ENCODE results near the gene PWWP2A. TPM values are rescaled to one million over a fixed set of nuclear protein-coding genes. Genes with fewer than 3 reads are reported as not detected.

Gene PWWP2A
- total and polyA plus RNA-seq, 10 of the 15 experiments (the other 5 are each of a cell fraction or from before 2014, with no cell fraction given): 5.7 to 26.1 (median 17.7) TPM

DNA sequence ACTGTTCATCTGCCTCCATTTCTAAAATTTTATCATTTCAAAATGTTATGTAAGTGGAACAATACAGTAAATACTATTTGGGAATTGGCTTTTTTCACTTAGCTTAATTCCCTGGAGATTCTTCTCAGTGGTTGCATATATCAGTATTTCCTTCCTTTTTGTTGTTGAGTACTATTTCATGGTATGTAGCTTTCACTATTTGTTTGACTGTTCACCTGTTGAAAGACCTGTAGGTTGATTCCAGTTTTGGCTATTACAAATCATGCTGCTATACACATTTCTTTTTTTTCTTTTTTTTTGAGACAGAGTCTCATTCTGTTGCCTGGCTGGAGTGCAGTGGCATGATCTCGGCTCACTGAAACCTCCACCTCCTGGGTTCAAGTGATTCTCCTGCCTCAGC, 33.0 kb upstream of the PWWP2A start:
- ChIA-PET POLR2A (no interaction called here), RAD21 (ENCODE audit: unreplicated experiment) (no interaction called here), SMC1A (ENCODE audit: uncharacterized antibody, unreplicated experiment) (interaction anchor here (0.6 to 1.0 kb wide), 2 partner anchors 71 to 130 kb away, joined by 3 to 4 read pairs; no protein-coding TSS in a partner anchor), CTCF (interaction anchor here (0.5 kb wide), 1 partner anchor 689 kb away, joined by 3 read pairs; no protein-coding TSS in a partner anchor)
- intact Hi-C loops (cut with micrococcal nuclease; ENCODE audit: unreplicated experiment): no loop called here
- no peak overlapping the region for H2AFZ ChIP-seq (ENCODE audit: control insufficient read depth, low read depth, low read length)
- no peak overlapping the region for H3K27ac ChIP-seq (ENCODE audit: control insufficient read depth, insufficient read depth)
- no peaks in the 10 kb centered on the region; the same call in 2 of the 3 replicates for H3K9me3 ChIP-seq (replicated peaks; ENCODE audit: control insufficient read depth, insufficient read depth, low read length)
- no peak overlapping the region for H3K4me3 ChIP-seq
- in situ Hi-C loops (cut with MboI): no loop called here
- H3K79me2 ChIP-seq (ENCODE audit: control insufficient read depth, insufficient read depth, low read length): no peaks in the 10 kb centered on the region
- H3K27me3 ChIP-seq (replicated peaks in 1 of 2; ENCODE audit: control insufficient read depth in 2 of 2, insufficient read depth in 2 of 2, low read length in 1 of 2): no peaks in the 10 kb centered on the region
- H4K20me1 ChIP-seq (ENCODE audit: control insufficient read depth, insufficient read depth): no peaks in the 10 kb centered on the region
- no CpG with 5 or more reads among the region's 1 CpG for WGBS (ENCODE audit: insufficient coverage, insufficient replicate concordance, low lambda C conversion rate, missing lambda C conversion rate)
- no TSS peak for BruUV-seq (replicated peaks)
- ATAC-seq (peak; percentile 78), FAIRE-seq (no peak), DNase-seq (ENCODE audit: low read depth, low spot score) (no peak)
- H3K4me1 ChIP-seq (ENCODE audit: control insufficient read depth, insufficient read depth, low read length): peaks cover 24% of the 10 kb centered on the region
- H3K36me3 ChIP-seq (ENCODE audit: control insufficient read depth in 2 of 2, insufficient read depth in 2 of 2, low read length in 1 of 2): no peaks in the 10 kb centered on the region
- peak overlapping the region; percentile 12; the same call in 1 of the 2 replicates for H3K4me2 ChIP-seq (ENCODE audit: control insufficient read depth, insufficient read depth)
- H3K9ac ChIP-seq (ENCODE audit: control insufficient read depth, insufficient read depth, low read length): no peak overlapping the region
- no peak for TF ChIP-seq JUND (IDR thresholded peaks at IDR 0.05; ENCODE audit: low read depth, low read length)
- TF ChIP-seq ATF2 (IDR thresholded peaks at IDR 0.05; ENCODE audit: low read length): 0 out of 2 replicates have a peak, but pooled peaks have one; percentile 35
- no peak for TF ChIP-seq BACH1 (IDR thresholded peaks at IDR 0.05; ENCODE audit: borderline replicate concordance)
- TF ChIP-seq CUX1 (IDR thresholded peaks at IDR 0.05; ENCODE audit: insufficient replicate concordance, low read depth, low read length): no peak
- TF ChIP-seq POLR2AphosphoS5 (IDR thresholded peaks at IDR 0.05; ENCODE audit: low read length): no peak
- no peak for TF ChIP-seq KAT2A (conservative IDR thresholded peaks at IDR 0.05; ENCODE audit: control insufficient read depth, low read depth, low read length)
- TF ChIP-seq, protein P1, sequence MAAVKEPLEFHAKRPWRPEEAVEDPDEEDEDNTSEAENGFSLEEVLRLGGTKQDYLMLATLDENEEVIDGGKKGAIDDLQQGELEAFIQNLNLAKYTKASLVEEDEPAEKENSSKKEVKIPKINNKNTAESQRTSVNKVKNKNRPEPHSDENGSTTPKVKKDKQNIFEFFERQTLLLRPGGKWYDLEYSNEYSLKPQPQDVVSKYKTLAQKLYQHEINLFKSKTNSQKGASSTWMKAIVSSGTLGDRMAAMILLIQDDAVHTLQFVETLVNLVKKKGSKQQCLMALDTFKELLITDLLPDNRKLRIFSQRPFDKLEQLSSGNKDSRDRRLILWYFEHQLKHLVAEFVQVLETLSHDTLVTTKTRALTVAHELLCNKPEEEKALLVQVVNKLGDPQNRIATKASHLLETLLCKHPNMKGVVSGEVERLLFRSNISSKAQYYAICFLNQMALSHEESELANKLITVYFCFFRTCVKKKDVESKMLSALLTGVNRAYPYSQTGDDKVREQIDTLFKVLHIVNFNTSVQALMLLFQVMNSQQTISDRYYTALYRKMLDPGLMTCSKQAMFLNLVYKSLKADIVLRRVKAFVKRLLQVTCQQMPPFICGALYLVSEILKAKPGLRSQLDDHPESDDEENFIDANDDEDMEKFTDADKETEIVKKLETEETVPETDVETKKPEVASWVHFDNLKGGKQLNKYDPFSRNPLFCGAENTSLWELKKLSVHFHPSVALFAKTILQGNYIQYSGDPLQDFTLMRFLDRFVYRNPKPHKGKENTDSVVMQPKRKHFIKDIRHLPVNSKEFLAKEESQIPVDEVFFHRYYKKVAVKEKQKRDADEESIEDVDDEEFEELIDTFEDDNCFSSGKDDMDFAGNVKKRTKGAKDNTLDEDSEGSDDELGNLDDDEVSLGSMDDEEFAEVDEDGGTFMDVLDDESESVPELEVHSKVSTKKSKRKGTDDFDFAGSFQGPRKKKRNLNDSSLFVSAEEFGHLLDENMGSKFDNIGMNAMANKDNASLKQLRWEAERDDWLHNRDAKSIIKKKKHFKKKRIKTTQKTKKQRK (IDR thresholded peaks at IDR 0.05; ENCODE audit: low read depth, low read length): no peak
- TF ChIP-seq RUNX3 (IDR thresholded peaks at IDR 0.05; ENCODE audit: low read length): peak; percentile 68
- TF ChIP-seq JUNB (IDR thresholded peaks at IDR 0.05): peak; percentile 85
- peak; percentile 57 for TF ChIP-seq NFIC (IDR thresholded peaks at IDR 0.05; ENCODE audit: low read depth, low read length)
- peak; percentile 35 to 43; a peak in 1 of 4 replicates for TF ChIP-seq IKZF2 (IDR thresholded peaks at IDR 0.05)
- TF ChIP-seq ETV6 (conservative IDR thresholded peaks at IDR 0.05 in 1 of 2, IDR thresholded peaks at IDR 0.05 in 1 of 2; ENCODE audit: borderline replicate concordance in 1 of 2, low read depth in 1 of 2): peak in 1 of 2 experiments; percentile 46; a peak in 1 of 4 replicates
- peak; percentile 59; the same call in 1 of the 2 replicates for TF ChIP-seq MEF2A (IDR thresholded peaks at IDR 0.05; ENCODE audit: insufficient read depth, low read depth, low read length)
- TF ChIP-seq MEF2B (IDR thresholded peaks at IDR 0.05; ENCODE audit: partially characterized antibody, poor library complexity, severe bottlenecking): peak; percentile 61

All from GM12878 (cell line).